PC-9 (cell line): ENCODE data around the gene CAMK2N1.

Experiments used
- CTCF ChIP-seq: fragments of 200-600 bp; sonication (generic); conservative IDR thresholded peaks from 2 replicates; pipeline ENCODE4 v1.6.1; 2017; ENCODE audit warnings: mixed run types, antibody characterized with exemption, mild to moderate bottlenecking, moderate library complexity
- EZH2 ChIP-seq: fragments of 200-600 bp; sonication (generic); IDR thresholded peaks from 2 replicates; pipeline ENCODE4 v1.8.0; 2017; ENCODE audit warnings: antibody characterized with exemption, low read depth

- TF ChIP-seq CTCF (no peak), EZH2 (no peak)
Measured at GRCh38 chr1:20478057-20478635, 7.9 kb downstream of the CAMK2N1 start.
